ENCODE measurements around the gene C11orf71.

DNA sequence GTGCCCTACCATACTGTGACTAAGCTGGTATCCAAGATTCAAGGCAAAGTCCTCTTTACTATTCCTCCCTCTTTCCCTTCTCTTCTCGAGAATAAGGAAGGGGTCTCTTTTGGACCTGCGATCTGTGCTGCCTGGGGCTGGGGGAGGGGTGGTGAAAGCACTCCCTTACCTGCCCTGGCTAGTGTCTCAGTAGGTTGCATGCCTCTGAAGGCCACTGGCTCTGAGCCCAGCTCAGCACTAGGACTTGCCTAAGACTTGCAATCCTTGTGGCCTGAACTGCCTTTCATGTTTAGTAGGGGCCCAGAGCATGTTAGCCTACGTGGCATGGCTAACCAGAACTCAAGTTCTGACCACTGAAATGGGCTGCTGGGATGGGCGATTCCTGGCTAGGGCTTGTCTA is 26.0 kb upstream of the C11orf71 start:
- TF ChIP-seq, protein P1, sequence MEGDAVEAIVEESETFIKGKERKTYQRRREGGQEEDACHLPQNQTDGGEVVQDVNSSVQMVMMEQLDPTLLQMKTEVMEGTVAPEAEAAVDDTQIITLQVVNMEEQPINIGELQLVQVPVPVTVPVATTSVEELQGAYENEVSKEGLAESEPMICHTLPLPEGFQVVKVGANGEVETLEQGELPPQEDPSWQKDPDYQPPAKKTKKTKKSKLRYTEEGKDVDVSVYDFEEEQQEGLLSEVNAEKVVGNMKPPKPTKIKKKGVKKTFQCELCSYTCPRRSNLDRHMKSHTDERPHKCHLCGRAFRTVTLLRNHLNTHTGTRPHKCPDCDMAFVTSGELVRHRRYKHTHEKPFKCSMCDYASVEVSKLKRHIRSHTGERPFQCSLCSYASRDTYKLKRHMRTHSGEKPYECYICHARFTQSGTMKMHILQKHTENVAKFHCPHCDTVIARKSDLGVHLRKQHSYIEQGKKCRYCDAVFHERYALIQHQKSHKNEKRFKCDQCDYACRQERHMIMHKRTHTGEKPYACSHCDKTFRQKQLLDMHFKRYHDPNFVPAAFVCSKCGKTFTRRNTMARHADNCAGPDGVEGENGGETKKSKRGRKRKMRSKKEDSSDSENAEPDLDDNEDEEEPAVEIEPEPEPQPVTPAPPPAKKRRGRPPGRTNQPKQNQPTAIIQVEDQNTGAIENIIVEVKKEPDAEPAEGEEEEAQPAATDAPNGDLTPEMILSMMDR (IDR thresholded peaks at IDR 0.05), result no peak
- no peak for TF ChIP-seq POLR2A (IDR thresholded peaks at IDR 0.05)
